ENCODE measurements around the gene CCDC106.

CCDC106 gene

GRCh38 chr19:55615543-55616394 is 32.2 kb upstream of the CCDC106 start:
- Histone ChIP-seq H3K4me3 (no peak overlapping the region), H3K4me1 (peaks cover 0 to 11% (median 3%) of the 10 kb centered on the region in 4 donors), H3K27me3 (no peaks in the 10 kb centered on the region), H3K27ac (no peak overlapping the region), H3K36me3 (peaks cover 26 to 63% (median 40%) of the 10 kb centered on the region in 3 donors), H3K9me3 (no peaks in the 10 kb centered on the region)
- intact Hi-C loops (cut with DNase I; ENCODE audit: low total_unique reads): no loop called here
- no peak for TF ChIP-seq CTCF (IDR thresholded peaks at IDR 0.05)
- DNase-seq: no peak

DNA sequence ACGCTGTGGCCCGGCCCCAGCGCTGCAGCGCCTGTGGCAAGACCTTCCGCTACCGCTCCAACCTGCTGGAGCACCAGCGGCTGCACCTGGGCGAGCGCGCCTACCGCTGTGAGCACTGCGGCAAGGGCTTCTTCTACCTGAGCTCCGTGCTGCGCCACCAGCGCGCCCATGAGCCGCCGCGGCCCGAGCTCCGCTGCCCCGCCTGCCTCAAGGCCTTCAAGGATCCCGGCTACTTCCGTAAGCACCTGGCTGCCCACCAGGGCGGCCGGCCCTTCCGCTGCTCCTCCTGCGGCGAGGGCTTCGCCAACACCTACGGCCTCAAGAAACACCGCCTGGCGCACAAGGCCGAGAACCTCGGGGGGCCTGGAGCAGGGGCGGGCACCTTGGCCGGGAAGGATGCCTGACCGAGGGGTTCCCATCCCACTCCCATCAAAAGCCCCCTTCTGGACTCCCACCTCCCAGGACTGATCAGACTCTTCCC is 31.6 kb upstream of the CCDC106 start:
- intact Hi-C loops (cut with DNase I; ENCODE audit: low total_unique reads): no loop called here
- DNase-seq: no peak
- Histone ChIP-seq H3K4me3 (no peak overlapping the region), H3K9me3 (no peaks in the 10 kb centered on the region), H3K27me3 (no peaks in the 10 kb centered on the region), H3K4me1 (peaks cover 0 to 5% (median 2%) of the 10 kb centered on the region in 4 donors), H3K36me3 (peaks cover 26 to 64% (median 43%) of the 10 kb centered on the region in 3 donors), H3K27ac (no peak overlapping the region)
- TF ChIP-seq CTCF (IDR thresholded peaks at IDR 0.05): no peak

- Histone ChIP-seq H3K4me3 (no peak overlapping the region), H3K36me3 (peaks cover 32 to 69% (median 50%) of the 10 kb centered on the region in 3 donors), H3K27me3 (no peaks in the 10 kb centered on the region), H3K9me3 (no peaks in the 10 kb centered on the region), H3K27ac (no peak overlapping the region), H3K4me1 (no peaks in the 10 kb centered on the region)
- intact Hi-C loops (cut with DNase I; ENCODE audit: low total_unique reads): no loop called here
- no peak for TF ChIP-seq CTCF (IDR thresholded peaks at IDR 0.05)
- DNase-seq: no peak
Observed at GRCh38 chr19:55617426-55617825, 30.6 kb upstream of the CCDC106 start.

DNA sequence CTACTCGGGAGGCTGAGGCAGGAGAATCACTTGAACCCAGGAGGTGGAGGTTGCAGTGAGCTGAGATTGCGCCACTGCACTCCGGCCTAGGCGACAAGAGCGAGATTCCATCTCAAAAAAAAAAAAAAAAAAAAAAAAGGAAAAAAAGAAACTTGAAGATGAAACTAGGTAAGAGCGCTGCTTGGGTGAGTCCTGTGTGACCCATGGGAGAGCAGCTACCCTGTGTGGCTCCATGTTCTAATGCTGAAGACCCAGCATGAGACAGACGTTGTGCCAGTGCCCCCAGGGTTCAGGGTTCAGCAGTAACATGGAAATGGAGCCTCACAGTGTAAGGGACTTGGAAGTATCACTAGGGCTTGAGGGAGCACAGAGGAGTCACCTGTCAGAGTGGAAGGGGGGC is 29.6 kb upstream of the CCDC106 start:
- intact Hi-C loops (cut with DNase I; ENCODE audit: low total_unique reads): no loop called here
- Histone ChIP-seq H3K27me3 (no peaks in the 10 kb centered on the region), H3K4me1 (peaks cover 0 to under 1% (median under 1%) of the 10 kb centered on the region in 4 donors), H3K4me3 (no peak overlapping the region), H3K9me3 (no peaks in the 10 kb centered on the region), H3K27ac (no peak overlapping the region), H3K36me3 (peaks cover 32 to 69% (median 50%) of the 10 kb centered on the region in 3 donors)
- no peak for DNase-seq
- TF ChIP-seq CTCF (IDR thresholded peaks at IDR 0.05): no peak

DNA sequence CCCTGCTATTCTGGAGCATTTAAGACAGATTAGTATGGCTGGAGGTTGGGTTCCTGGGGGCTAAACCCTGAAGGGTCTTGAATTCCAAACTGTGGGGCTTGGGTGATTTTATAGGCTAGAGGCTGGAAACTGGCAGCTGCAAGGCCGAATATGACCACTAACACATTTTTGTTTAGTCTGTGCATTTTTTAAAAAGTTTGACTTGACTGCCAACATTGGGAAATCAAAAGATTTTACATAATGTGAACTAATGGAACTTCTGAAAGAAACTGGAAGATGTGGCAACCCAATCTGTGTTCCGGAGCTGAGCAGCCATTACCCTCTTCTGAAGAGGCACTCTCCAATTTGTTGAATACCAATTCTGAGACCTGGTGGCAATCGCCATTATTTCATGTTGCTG is 28.7 kb upstream of the CCDC106 start:
- no peak for TF ChIP-seq CTCF (IDR thresholded peaks at IDR 0.05)
- no peak overlapping the region for H3K4me3 ChIP-seq
- H3K36me3 ChIP-seq: peaks cover 32 to 61% (median 43%) of the 10 kb centered on the region in 3 donors
- DNase-seq: no peak
- no peak overlapping the region for H3K27ac ChIP-seq
- no peaks in the 10 kb centered on the region for H3K9me3 ChIP-seq
- H3K27me3 ChIP-seq: no peaks in the 10 kb centered on the region
- peaks cover 0 to 7% (median 3%) of the 10 kb centered on the region in 4 donors for H3K4me1 ChIP-seq
- intact Hi-C loops (cut with DNase I; ENCODE audit: low total_unique reads): no loop called here
